SH-SY5Y (cell line): ENCODE results near the gene SLC38A8.

Source experiments
- GATA2 ChIP-seq: IDR thresholded peaks from 2 replicates; pipeline ENCODE4 v1.6.1; 2011; ENCODE audit warnings: mild to moderate bottlenecking, low read depth, low read length
- GATA3 ChIP-seq: IDR thresholded peaks from 2 replicates; pipeline ENCODE4 v1.6.1; 2011; ENCODE audit warnings: low read depth, mild to moderate bottlenecking, low read length, moderate library complexity

GRCh38 chr16:84020353-84020752 is 22.2 kb downstream of the SLC38A8 start:
- TF ChIP-seq GATA2 (no peak), GATA3 (no peak)
